ENCODE data around the gene IPO11.

- no peak for TF ChIP-seq CTCF (IDR thresholded peaks at IDR 0.05)
- TF ChIP-seq POLR2A (IDR thresholded peaks at IDR 0.05): no peak
These were observed 155.6 kb downstream of the IPO11 start for GRCh38 chr5:62568143-62568542.
